Pancreas (tissue), 10 donors: ENCODE results near the gene GSTT4. TPM values are rescaled to one million over a fixed set of nuclear protein-coding genes. Genes with fewer than 3 reads are reported as not detected.

Experiments used
- ATAC-seq, 4 donors: fragments of 200-7000 bp; cut with Tn5 transposase; one replicate each; pipeline versions ENCODE4 v1.8.0 to v1.9.1; 2020; ENCODE audit warnings: mild to moderate bottlenecking in 4 of 4, moderate library complexity in 4 of 4
- DNase-seq, 6 donors: peaks; one replicate each; pipeline ENCODE4 v3.0.0-alpha.2; 2020
- FAIRE-seq: peaks from 2 replicates; lab custom pipeline; 2012; peaks lifted over from hg19 to GRCh38; lab: Jason Lieb, UNC
- H3K27ac ChIP-seq, 4 donors: fragments of 200-600 bp; sonication (generic); 1 replicate in 3 of 4; 2 replicates in 1 of 4; pipeline versions ENCODE4 v1.5.0 to v1.8.0; 2020
- H3K27me3 ChIP-seq, 4 donors: fragments of 200-600 bp; one replicate each; pipeline ENCODE4 v1.8.0; 2021
- H3K36me3 ChIP-seq, 3 donors: fragments of 200-600 bp; sonication (generic) in 1 of 3; one replicate each; pipeline versions ENCODE4 v1.5.0 to v1.8.0; 2020 to 2021
- H3K4me1 ChIP-seq, 3 donors: fragments of 200-600 bp; one replicate each; pipeline ENCODE4 v1.8.0; 2021
- H3K4me3 ChIP-seq, 4 donors: fragments of 200-600 bp; sonication (generic) in 2 of 4; one replicate each; pipeline versions ENCODE4 v1.5.0 to v1.8.0; 2020 to 2021
- H3K9me3 ChIP-seq, 4 donors: fragments of 200-600 bp; one replicate each; pipeline ENCODE4 v1.8.0; 2021
- WGBS, 2 donors: extraction: QIAGEN DNeasy Blood & Tissue Kit; methylation state at CpG; one replicate each; pipeline ENCODE4 v1.1.7; 2013; 5-methylcytosine and 5-hydroxymethylcytosine counted together
- intact Hi-C, 3 donors: fragments of 100-400 bp; cut with DNase I; formaldehyde crosslinking; loops; one replicate each; pipeline versions ENCODE4 v1.11.1 to v1.14.2; 2022
- polyA plus RNA-seq, 2 donors: library from polyadenylated mRNA; stranded (reverse); fragments of 200-250 nt; gene quantifications; one replicate each; pipeline ENCODE4 v1.2.3, GENCODE V29; 2013
- total RNA-seq, 6 donors: library from RNA; stranded (reverse); fragmentation: NEBNext Ultra II Directional in 4 of 6; extraction: Animal tissue kit (Norgen Biotek cat#: 25700) in 4 of 6; gene quantifications; one replicate each; pipeline versions ENCODE4 v1.2.1 to v1.2.4, GENCODE V29; 2021 to 2023
- TF ChIP-seq, protein P1 (sequence below), 4 donors: fragments of 200-600 bp; sonication (generic) in 3 of 4; IDR thresholded peaks; one replicate each; pipeline versions ENCODE4 v1.5.0 to v1.8.0; 2021; ENCODE audit warnings: antibody characterized with exemption in 4 of 4
- donor health status: healthy with polysubstance abuse.
- donor health status: DM: no; HTN: no; CAD: no; lungs with moderate emphysema.
- donor health status: DM: no; HTN: no; CAD: no.
- donor health status: control.
- donor health status: control.
- donor health status: Bipolar disorder and iron deficiency.
- donor health status: DM: yes; HTN: yes; CAD: no.
- donor health status: DM: no; HTN: no; CAD: no.
- donor health status: DM: no; HTN: no; CAD: no.
- donor health status: DM: yes; HTN: yes; CAD: no.

The GSTT4 gene
- total and polyA plus RNA-seq, 8 donors, result not detected

DNA sequence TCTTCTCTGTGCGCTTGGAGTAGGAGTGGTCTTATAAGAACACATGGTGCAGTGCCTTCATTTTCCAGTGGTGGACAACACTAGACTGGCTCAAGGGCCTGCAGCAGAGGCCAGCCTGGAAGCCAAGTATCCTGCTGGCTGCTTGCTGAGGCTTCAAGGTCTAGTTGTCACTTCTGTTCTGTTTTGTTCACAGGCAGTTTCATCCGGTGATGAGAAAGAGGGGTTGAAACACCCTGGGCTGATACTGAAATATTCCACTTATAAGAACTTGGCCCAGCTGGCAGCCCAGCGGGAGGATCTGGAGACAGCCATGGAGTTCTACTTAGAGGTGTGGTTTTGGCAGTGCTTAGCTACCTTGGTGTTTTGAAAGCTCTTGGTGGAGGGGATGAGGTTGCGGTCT is 35.7 kb upstream of the GSTT4 start:
- intact Hi-C loops, result no loop called here
- TF ChIP-seq, protein P1, sequence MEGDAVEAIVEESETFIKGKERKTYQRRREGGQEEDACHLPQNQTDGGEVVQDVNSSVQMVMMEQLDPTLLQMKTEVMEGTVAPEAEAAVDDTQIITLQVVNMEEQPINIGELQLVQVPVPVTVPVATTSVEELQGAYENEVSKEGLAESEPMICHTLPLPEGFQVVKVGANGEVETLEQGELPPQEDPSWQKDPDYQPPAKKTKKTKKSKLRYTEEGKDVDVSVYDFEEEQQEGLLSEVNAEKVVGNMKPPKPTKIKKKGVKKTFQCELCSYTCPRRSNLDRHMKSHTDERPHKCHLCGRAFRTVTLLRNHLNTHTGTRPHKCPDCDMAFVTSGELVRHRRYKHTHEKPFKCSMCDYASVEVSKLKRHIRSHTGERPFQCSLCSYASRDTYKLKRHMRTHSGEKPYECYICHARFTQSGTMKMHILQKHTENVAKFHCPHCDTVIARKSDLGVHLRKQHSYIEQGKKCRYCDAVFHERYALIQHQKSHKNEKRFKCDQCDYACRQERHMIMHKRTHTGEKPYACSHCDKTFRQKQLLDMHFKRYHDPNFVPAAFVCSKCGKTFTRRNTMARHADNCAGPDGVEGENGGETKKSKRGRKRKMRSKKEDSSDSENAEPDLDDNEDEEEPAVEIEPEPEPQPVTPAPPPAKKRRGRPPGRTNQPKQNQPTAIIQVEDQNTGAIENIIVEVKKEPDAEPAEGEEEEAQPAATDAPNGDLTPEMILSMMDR (IDR thresholded peaks at IDR 0.05), result no peak
- DNase-seq, result no peak
- Histone ChIP-seq H3K4me1 (no peaks in the 10 kb centered on the region), H3K27ac (no peak overlapping the region), H3K36me3 (peaks cover 0 to 52% (median 10%) of the 10 kb centered on the region in 3 donors), H3K9me3 (no peaks in the 10 kb centered on the region), H3K4me3 (no peak overlapping the region), H3K27me3 (no peaks in the 10 kb centered on the region)
- WGBS, 2 donors, result 95 to 96% methylated on average over 4 of the region's 4 CpGs
- no peak for ATAC-seq
- no peak for FAIRE-seq

DNA sequence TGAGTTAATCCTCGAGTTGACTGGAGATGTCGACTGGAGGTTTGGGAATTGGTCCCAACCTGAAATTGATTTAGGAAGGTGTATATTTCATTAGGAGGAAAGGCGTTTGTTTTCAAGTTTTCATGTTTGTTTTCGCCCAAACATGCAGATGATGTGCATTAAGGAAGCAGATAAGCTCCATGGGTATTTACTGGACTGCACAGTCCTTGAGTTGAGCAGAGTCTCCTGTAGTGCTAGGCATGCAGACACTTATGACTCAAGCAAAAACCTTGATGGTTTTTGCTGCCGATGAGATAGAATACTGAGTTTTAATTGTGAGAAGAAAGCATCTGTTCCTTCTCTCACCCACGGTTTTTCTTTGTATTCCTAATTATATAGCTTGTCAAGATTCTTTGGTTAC is 33.8 kb upstream of the GSTT4 start:
- Histone ChIP-seq H3K36me3 (peaks cover 0 to 41% (median 10%) of the 10 kb centered on the region in 3 donors), H3K4me1 (no peaks in the 10 kb centered on the region), H3K9me3 (no peaks in the 10 kb centered on the region), H3K4me3 (no peak overlapping the region), H3K27me3 (no peaks in the 10 kb centered on the region), H3K27ac (no peak overlapping the region)
- no peak for DNase-seq
- 61 to 65% methylated on average over 6 of the region's 6 CpGs for WGBS, 2 donors
- intact Hi-C loops, result no loop called here
- no peak for FAIRE-seq
- TF ChIP-seq, protein P1 (IDR thresholded peaks at IDR 0.05), result no peak
- ATAC-seq, result no peak

DNA sequence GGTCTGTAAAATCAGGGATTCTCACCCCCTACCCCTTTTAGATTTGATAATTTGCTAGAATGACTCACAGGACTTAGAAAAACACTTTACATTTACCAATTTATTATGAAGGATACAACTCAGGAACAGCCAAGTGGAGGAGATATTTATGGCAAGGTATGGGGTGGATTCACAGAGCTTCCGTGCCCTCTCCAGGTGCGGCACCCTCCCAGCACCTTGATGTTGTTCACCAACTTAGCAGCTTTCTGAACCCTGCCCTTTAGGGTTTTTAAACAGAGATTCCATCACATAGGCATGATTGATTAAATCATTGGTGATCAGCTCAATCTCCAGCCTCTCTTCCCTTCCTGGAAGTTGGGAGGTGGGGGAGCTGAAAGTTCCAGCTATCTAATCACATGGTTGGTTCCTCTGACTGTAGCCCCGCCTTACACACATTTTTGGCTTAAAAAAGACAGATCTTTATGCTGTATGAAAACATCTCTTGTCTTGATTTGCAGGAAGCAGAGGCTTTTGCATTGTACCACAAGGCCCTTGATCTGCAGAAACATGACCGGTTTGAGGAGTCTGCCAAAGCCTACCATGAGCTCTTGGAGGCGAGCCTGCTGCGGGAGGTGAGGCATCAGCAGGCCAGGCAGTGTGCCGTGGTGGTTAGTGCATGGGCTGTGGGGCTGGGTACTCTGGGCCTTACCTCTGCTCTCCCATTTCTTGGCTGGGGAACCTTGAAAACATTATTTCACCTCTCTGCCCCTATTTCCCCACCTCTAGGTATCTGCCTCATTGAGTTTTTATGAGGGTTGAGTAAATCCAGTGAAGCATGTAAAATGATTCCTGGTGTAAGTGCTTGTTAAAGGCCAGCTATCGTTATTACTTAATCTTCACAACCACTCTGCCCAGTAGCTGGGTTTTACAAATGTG is 32.9 kb upstream of the GSTT4 start:
- no peak for DNase-seq

DNA sequence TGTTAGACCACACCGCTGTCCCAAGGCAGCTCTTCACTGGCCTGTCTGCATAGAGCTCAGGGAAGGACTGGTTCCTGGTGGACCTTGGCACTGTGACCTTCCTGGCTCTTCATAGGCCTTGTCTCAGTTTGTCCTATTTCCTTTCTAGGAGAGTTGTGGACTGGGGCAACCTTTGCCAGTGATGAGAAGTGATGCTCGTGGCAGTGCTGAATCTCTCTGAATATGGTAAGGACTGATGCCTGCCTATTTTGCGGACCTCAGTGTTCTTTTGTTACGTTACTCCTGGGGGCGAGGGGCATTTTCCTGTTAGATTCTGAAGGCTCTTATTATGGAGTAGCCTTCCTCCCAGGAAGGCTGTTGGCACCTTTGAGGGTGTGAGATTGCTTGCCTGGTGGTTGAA is 30.0 kb upstream of the GSTT4 start:
- no peak for ATAC-seq
- TF ChIP-seq, protein P1 (IDR thresholded peaks at IDR 0.05), result no peak
- H3K27ac ChIP-seq, result no peak overlapping the region
- no peak for DNase-seq
- H3K4me1 ChIP-seq, result no peaks in the 10 kb centered on the region
- H3K27me3 ChIP-seq, result no peaks in the 10 kb centered on the region
- intact Hi-C loops, result no loop called here
- FAIRE-seq, result no peak
- no peak overlapping the region for H3K4me3 ChIP-seq
- peaks cover 0 to 21% (median 0%) of the 10 kb centered on the region in 3 donors for H3K36me3 ChIP-seq
- WGBS, 2 donors, result 95 to 96% methylated on average over 5 of the region's 5 CpGs
- H3K9me3 ChIP-seq, result no peaks in the 10 kb centered on the region

More for the DNA sequence above, 32.9 kb upstream of the GSTT4 start:
- H3K9me3 ChIP-seq, result no peaks in the 10 kb centered on the region
- TF ChIP-seq, protein P1 (IDR thresholded peaks at IDR 0.05), result no peak
- no peak for FAIRE-seq
- intact Hi-C loops, result no loop called here
- WGBS, 2 donors, result 94 to 96% methylated on average over 8 of the region's 8 CpGs
- H3K27ac ChIP-seq, result no peak overlapping the region
- no peaks in the 10 kb centered on the region for H3K4me1 ChIP-seq
- H3K27me3 ChIP-seq, result no peaks in the 10 kb centered on the region
- peaks cover 0 to 41% (median 10%) of the 10 kb centered on the region in 3 donors for H3K36me3 ChIP-seq
- H3K4me3 ChIP-seq, result no peak overlapping the region
- no peak for ATAC-seq

DNA sequence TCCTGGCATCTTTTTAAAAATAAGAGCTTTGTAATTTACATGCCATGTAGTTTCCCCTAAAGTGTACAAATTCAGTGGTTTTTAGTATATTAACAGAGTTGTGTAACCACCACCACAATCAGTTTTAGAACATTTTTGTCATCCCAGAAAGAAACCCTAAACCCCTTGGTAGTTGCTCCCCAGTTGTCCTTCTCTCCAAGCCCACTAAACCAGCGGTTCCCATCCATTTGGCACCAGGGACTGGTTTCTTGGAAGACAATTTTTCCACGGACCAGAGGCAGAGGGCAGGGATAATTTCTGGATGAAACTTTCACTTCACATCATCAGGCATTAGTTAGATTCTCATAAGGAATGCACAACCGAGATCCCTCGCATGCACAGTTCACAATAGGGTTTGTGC is 28.5 kb upstream of the GSTT4 start:
- no peak for DNase-seq
- no peaks in the 10 kb centered on the region for H3K4me1 ChIP-seq
- H3K27me3 ChIP-seq, result no peaks in the 10 kb centered on the region
- no peak for ATAC-seq
- intact Hi-C loops, result no loop called here
- H3K4me3 ChIP-seq, result no peak overlapping the region
- 83 to 86% methylated on average over 4 of the region's 4 CpGs for WGBS, 2 donors
- no peak for FAIRE-seq
- TF ChIP-seq, protein P1 (IDR thresholded peaks at IDR 0.05), result no peak
- H3K9me3 ChIP-seq, result no peaks in the 10 kb centered on the region
- H3K36me3 ChIP-seq, result peaks cover 0 to 15% (median 0%) of the 10 kb centered on the region in 3 donors
- H3K27ac ChIP-seq, result no peak overlapping the region
